HEK293 (cell line): ENCODE results near the gene PRDM15.

Experiments
- CTCF ChIA-PET: fragments of 350-600 bp; formaldehyde crosslinking; extraction: SDS; loops from one replicate; lab custom pipeline; 2021; ENCODE audit warnings: antibody characterized with exemption; lab: Yijun Ruan, JAX
- POLR2A ChIA-PET: fragments of 300-600 bp; formaldehyde crosslinking; extraction: SDS; loops from one replicate; lab custom pipeline; 2020; ENCODE audit warnings: antibody characterized with exemption, inconsistent platforms; lab: Yijun Ruan, JAX
- H3K27ac ChIP-seq: fragments of 200-500 bp; sonication (Bioruptor generic); 2 replicates; pipeline ENCODE4 v1.5.1; 2014; ENCODE audit warnings: low read depth, low read length, control low read depth, inconsistent platforms; ENCODE audit errors: extremely low read depth
- H3K36me3 ChIP-seq, 2 experiments: fragments of 200-500 bp in 1 of 2; sonication (Bioruptor generic) in 1 of 2; 1 replicate in 1 of 2; 2 replicates in 1 of 2; pipeline ENCODE4 v1.5.1; 2014 to 2017; ENCODE audit warnings: inconsistent platforms in 2 of 2, low read length in 2 of 2; ENCODE audit not compliant: control insufficient read depth in 2 of 2, insufficient read depth in 1 of 2
- H3K4me1 ChIP-seq: fragments of 200-500 bp; sonication (Bioruptor generic); 2 replicates; pipeline ENCODE4 v1.5.1; 2014; ENCODE audit warnings: mild to moderate bottlenecking, low read length, inconsistent platforms; ENCODE audit not compliant: control insufficient read depth, insufficient read depth
- H3K4me3 ChIP-seq: 2 replicates; pipeline ENCODE4 v1.5.1; 2011; ENCODE audit warnings: low read depth, mild to moderate bottlenecking, control low read depth, low read length, moderate library complexity
- H3K9me3 ChIP-seq: fragments of 200-500 bp; sonication (Bioruptor generic); 2 replicates; pipeline ENCODE4 v1.5.1; 2014; ENCODE audit warnings: low read depth, low read length, inconsistent platforms; ENCODE audit not compliant: control insufficient read depth, insufficient read depth
- INSM2 ChIP-seq: fragments of 450-650 bp; formaldehyde crosslinking; IDR thresholded peaks from 2 replicates; pipeline ENCODE4 v1.5.1; 2016; ENCODE audit warnings: missing biosample characterization, missing genetic modification characterization
- KLF8 ChIP-seq: fragments of 450-650 bp; formaldehyde crosslinking; IDR thresholded peaks from 2 replicates; pipeline ENCODE4 v1.5.1; 2016; ENCODE audit warnings: missing biosample characterization, missing genetic modification characterization
- REPIN1 ChIP-seq: fragments of 450-650 bp; formaldehyde crosslinking; IDR thresholded peaks from 2 replicates; pipeline ENCODE4 v1.5.1; 2017; ENCODE audit warnings: missing biosample characterization, missing genetic modification characterization, low read depth
- TCF7L2 ChIP-seq: IDR thresholded peaks from 2 replicates; pipeline ENCODE4 v1.6.1; 2011; ENCODE audit warnings: low read depth, mild to moderate bottlenecking, inconsistent platforms, low read length, moderate library complexity, borderline replicate concordance
- ZNF112 ChIP-seq: fragments of 450-650 bp; formaldehyde crosslinking; IDR thresholded peaks from 2 replicates; pipeline ENCODE4 v1.5.0; 2017; ENCODE audit warnings: missing biosample characterization, missing genetic modification characterization
- ZNF2 ChIP-seq: fragments of 450-650 bp; formaldehyde crosslinking; IDR thresholded peaks from 2 replicates; pipeline ENCODE4 v1.5.1; 2016; ENCODE audit warnings: missing biosample characterization, missing genetic modification characterization
- ZNF24 ChIP-seq: fragments of 450-650 bp; formaldehyde crosslinking; IDR thresholded peaks from 2 replicates; pipeline ENCODE4 v1.5.1; 2016; ENCODE audit warnings: missing biosample characterization, missing genetic modification characterization
- ZNF311 ChIP-seq: fragments of 450-650 bp; formaldehyde crosslinking; IDR thresholded peaks from 2 replicates; pipeline ENCODE4 v1.5.1; 2017; ENCODE audit warnings: missing biosample characterization, missing genetic modification characterization, borderline replicate concordance
- ZNF48 ChIP-seq: fragments of 450-650 bp; formaldehyde crosslinking; IDR thresholded peaks from 2 replicates; pipeline ENCODE4 v1.5.1; 2016; ENCODE audit warnings: missing biosample characterization, missing genetic modification characterization
- ZNF571 ChIP-seq: fragments of 450-650 bp; formaldehyde crosslinking; IDR thresholded peaks from 2 replicates; pipeline ENCODE4 v1.5.0; 2017; ENCODE audit warnings: missing biosample characterization, missing genetic modification characterization
- ZNF660 ChIP-seq: fragments of 450-650 bp; IDR thresholded peaks from 2 replicates; pipeline ENCODE4 v1.5.1; 2018; ENCODE audit warnings: missing biosample characterization, mild to moderate bottlenecking, missing genetic modification characterization
- ZSCAN30 ChIP-seq: fragments of 450-650 bp; IDR thresholded peaks from 2 replicates; pipeline ENCODE4 v1.5.1; 2018; ENCODE audit warnings: missing biosample characterization, mild to moderate bottlenecking, missing genetic modification characterization, moderate library complexity
- TF ChIP-seq, protein P1 (sequence below): fragments of 450-650 bp; formaldehyde crosslinking; IDR thresholded peaks from 2 replicates; pipeline ENCODE4 v1.5.1; 2016; ENCODE audit warnings: missing biosample characterization, missing genetic modification characterization, low read depth
- TF ChIP-seq, protein P2 (sequence below): fragments of 450-650 bp; formaldehyde crosslinking; IDR thresholded peaks from 2 replicates; pipeline ENCODE4 v1.5.1; 2016; ENCODE audit warnings: missing biosample characterization, missing genetic modification characterization
- TF ChIP-seq, protein P3 (sequence below): fragments of 450-650 bp; formaldehyde crosslinking; IDR thresholded peaks from 2 replicates; pipeline ENCODE4 v1.5.1; 2016; ENCODE audit warnings: missing biosample characterization, missing genetic modification characterization
- TF ChIP-seq, protein P4 (sequence below): fragments of 450-650 bp; formaldehyde crosslinking; IDR thresholded peaks from 2 replicates; pipeline ENCODE4 v1.5.1; 2016; ENCODE audit warnings: missing biosample characterization, missing genetic modification characterization
- TF ChIP-seq, protein P5 (sequence below): fragments of 450-650 bp; formaldehyde crosslinking; IDR thresholded peaks from 2 replicates; pipeline ENCODE4 v1.5.1; 2017; ENCODE audit warnings: missing biosample characterization, mild to moderate bottlenecking, missing genetic modification characterization, moderate library complexity

The PRDM15 gene

GRCh38 chr21:41799763-41800162 is 79.4 kb downstream of the PRDM15 start:
- Histone ChIP-seq H3K27ac (no peak overlapping the region), H3K4me3 (no peak overlapping the region), H3K36me3 (peaks cover 0 to 46% of the 10 kb centered on the region in 2 experiments; a peak in 2 of 3 replicates), H3K9me3 (no peaks in the 10 kb centered on the region), H3K4me1 (no peaks in the 10 kb centered on the region)
- CTCF ChIA-PET = interaction anchor here (0.6 kb wide), 2 partner anchors 162 to 257 kb away, joined by 3 to 4 read pairs; no protein-coding TSS in a partner anchor
- POLR2A ChIA-PET = no interaction called here
- TF ChIP-seq KLF8 = no peak
- TF ChIP-seq, protein P1, sequence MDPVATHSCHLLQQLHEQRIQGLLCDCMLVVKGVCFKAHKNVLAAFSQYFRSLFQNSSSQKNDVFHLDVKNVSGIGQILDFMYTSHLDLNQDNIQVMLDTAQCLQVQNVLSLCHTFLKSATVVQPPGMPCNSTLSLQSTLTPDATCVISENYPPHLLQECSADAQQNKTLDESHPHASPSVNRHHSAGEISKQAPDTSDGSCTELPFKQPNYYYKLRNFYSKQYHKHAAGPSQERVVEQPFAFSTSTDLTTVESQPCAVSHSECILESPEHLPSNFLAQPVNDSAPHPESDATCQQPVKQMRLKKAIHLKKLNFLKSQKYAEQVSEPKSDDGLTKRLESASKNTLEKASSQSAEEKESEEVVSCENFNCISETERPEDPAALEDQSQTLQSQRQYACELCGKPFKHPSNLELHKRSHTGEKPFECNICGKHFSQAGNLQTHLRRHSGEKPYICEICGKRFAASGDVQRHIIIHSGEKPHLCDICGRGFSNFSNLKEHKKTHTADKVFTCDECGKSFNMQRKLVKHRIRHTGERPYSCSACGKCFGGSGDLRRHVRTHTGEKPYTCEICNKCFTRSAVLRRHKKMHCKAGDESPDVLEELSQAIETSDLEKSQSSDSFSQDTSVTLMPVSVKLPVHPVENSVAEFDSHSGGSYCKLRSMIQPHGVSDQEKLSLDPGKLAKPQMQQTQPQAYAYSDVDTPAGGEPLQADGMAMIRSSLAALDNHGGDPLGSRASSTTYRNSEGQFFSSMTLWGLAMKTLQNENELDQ (tag by site-specific recombination) = no peak
- TF ChIP-seq ZNF660 (tag by site-specific recombination) = no peak
- TF ChIP-seq ZNF311 (tag by site-specific recombination) = no peak
- no peak for TF ChIP-seq REPIN1 (tag by site-specific recombination)
- TF ChIP-seq ZNF24 (tag by site-specific recombination) = no peak
- TF ChIP-seq, protein P2, sequence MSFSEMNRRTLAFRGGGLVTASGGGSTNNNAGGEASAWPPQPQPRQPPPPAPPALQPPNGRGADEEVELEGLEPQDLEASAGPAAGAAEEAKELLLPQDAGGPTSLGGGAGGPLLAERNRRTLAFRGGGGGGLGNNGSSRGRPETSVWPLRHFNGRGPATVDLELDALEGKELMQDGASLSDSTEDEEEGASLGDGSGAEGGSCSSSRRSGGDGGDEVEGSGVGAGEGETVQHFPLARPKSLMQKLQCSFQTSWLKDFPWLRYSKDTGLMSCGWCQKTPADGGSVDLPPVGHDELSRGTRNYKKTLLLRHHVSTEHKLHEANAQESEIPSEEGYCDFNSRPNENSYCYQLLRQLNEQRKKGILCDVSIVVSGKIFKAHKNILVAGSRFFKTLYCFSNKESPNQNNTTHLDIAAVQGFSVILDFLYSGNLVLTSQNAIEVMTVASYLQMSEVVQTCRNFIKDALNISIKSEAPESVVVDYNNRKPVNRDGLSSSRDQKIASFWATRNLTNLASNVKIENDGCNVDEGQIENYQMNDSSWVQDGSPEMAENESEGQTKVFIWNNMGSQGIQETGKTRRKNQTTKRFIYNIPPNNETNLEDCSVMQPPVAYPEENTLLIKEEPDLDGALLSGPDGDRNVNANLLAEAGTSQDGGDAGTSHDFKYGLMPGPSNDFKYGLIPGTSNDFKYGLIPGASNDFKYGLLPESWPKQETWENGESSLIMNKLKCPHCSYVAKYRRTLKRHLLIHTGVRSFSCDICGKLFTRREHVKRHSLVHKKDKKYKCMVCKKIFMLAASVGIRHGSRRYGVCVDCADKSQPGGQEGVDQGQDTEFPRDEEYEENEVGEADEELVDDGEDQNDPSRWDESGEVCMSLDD (tag by site-specific recombination) = no peak
- TF ChIP-seq TCF7L2 = no peak
- TF ChIP-seq ZNF112 (tag by site-specific recombination) = no peak
- TF ChIP-seq, protein P3, sequence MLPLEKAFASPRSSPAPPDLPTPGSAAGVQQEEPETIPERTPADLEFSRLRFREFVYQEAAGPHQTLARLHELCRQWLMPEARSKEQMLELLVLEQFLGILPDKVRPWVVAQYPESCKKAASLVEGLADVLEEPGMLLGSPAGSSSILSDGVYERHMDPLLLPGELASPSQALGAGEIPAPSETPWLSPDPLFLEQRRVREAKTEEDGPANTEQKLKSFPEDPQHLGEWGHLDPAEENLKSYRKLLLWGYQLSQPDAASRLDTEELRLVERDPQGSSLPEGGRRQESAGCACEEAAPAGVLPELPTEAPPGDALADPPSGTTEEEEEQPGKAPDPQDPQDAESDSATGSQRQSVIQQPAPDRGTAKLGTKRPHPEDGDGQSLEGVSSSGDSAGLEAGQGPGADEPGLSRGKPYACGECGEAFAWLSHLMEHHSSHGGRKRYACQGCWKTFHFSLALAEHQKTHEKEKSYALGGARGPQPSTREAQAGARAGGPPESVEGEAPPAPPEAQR (tag by site-specific recombination) = no peak
- TF ChIP-seq INSM2 (tag by site-specific recombination) = no peak
- TF ChIP-seq, protein P4, sequence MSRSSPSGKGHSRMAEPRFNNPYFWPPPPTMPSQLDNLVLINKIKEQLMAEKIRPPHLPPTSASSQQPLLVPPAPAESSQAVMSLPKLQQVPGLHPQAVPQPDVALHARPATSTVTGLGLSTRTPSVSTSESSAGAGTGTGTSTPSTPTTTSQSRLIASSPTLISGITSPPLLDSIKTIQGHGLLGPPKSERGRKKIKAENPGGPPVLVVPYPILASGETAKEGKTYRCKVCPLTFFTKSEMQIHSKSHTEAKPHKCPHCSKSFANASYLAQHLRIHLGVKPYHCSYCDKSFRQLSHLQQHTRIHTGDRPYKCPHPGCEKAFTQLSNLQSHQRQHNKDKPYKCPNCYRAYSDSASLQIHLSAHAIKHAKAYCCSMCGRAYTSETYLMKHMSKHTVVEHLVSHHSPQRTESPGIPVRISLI (tag by site-specific recombination) = no peak
- TF ChIP-seq ZNF2 (tag by site-specific recombination) = no peak
- TF ChIP-seq ZSCAN30 = no peak
- TF ChIP-seq ZNF48 (tag by site-specific recombination) = no peak
- TF ChIP-seq, protein P5, sequence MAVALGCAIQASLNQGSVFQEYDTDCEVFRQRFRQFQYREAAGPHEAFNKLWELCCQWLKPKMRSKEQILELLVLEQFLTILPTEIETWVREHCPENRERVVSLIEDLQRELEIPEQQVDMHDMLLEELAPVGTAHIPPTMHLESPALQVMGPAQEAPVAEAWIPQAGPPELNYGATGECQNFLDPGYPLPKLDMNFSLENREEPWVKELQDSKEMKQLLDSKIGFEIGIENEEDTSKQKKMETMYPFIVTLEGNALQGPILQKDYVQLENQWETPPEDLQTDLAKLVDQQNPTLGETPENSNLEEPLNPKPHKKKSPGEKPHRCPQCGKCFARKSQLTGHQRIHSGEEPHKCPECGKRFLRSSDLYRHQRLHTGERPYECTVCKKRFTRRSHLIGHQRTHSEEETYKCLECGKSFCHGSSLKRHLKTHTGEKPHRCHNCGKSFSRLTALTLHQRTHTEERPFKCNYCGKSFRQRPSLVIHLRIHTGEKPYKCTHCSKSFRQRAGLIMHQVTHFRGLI = no peak
- TF ChIP-seq ZNF571 (tag by site-specific recombination) = no peak
